AG04449 (cell line): ENCODE measurements around the gene SMYD3.

Source experiments
- CTCF ChIA-PET: fragments of 350-600 bp; formaldehyde crosslinking; extraction: SDS; loops from one replicate; lab custom pipeline; 2021; ENCODE audit warnings: antibody characterized with exemption; lab: Yijun Ruan, JAX
- POLR2A ChIA-PET: fragments of 400-600, 350-600 bp; formaldehyde crosslinking; extraction: SDS; loops from one replicate; lab custom pipeline; 2020; ENCODE audit warnings: antibody characterized with exemption, inconsistent platforms; lab: Yijun Ruan, JAX
- DNase-seq: peaks from one replicate; pipeline ENCODE4 v3.0.0-alpha.2; 2010; ENCODE audit warnings: low read depth, low spot score
- H3K4me3 ChIP-seq: 2 replicates; pipeline ENCODE4 v1.5.1; 2011; ENCODE audit warnings: low read depth, mild to moderate bottlenecking, control low read depth, low read length
- TF ChIP-seq, protein P1 (sequence below): IDR thresholded peaks from one replicate; pipeline ENCODE4 v1.5.1; 2011; ENCODE audit warnings: mild to moderate bottlenecking, moderate library complexity, low read length, control low read depth, inconsistent platforms; ENCODE audit not compliant: insufficient read depth; ENCODE audit errors: missing control alignments

Gene SMYD3

DNA sequence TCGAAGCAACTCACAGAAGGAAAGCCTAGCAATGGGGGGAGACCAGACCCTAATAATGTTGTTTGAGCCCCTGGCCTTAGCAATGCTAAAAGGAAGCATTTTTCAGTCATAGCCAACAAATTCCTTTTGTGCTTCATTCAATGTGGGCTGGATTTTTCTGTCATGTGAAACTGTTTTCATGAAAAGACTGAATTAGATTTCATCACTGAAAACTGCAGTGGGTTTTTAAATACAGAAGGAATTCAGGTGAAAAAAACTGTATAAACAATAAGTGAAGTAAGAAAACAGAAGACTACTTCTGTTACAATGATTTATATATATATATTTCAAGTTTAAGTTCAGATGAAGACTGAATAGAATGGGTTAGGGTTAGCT lies 204.8 kb downstream of the SMYD3 start:
- ChIA-PET CTCF (interaction anchor here (1.1 to 1.2 kb wide), 2 partner anchors 8 to 15 kb away, joined by 3 to 4 read pairs; no protein-coding TSS in a partner anchor), POLR2A (no interaction called here)
- H3K4me3 ChIP-seq, result no peak overlapping the region
- DNase-seq, result no peak
- TF ChIP-seq, protein P1, sequence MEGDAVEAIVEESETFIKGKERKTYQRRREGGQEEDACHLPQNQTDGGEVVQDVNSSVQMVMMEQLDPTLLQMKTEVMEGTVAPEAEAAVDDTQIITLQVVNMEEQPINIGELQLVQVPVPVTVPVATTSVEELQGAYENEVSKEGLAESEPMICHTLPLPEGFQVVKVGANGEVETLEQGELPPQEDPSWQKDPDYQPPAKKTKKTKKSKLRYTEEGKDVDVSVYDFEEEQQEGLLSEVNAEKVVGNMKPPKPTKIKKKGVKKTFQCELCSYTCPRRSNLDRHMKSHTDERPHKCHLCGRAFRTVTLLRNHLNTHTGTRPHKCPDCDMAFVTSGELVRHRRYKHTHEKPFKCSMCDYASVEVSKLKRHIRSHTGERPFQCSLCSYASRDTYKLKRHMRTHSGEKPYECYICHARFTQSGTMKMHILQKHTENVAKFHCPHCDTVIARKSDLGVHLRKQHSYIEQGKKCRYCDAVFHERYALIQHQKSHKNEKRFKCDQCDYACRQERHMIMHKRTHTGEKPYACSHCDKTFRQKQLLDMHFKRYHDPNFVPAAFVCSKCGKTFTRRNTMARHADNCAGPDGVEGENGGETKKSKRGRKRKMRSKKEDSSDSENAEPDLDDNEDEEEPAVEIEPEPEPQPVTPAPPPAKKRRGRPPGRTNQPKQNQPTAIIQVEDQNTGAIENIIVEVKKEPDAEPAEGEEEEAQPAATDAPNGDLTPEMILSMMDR, result no peak

DNA sequence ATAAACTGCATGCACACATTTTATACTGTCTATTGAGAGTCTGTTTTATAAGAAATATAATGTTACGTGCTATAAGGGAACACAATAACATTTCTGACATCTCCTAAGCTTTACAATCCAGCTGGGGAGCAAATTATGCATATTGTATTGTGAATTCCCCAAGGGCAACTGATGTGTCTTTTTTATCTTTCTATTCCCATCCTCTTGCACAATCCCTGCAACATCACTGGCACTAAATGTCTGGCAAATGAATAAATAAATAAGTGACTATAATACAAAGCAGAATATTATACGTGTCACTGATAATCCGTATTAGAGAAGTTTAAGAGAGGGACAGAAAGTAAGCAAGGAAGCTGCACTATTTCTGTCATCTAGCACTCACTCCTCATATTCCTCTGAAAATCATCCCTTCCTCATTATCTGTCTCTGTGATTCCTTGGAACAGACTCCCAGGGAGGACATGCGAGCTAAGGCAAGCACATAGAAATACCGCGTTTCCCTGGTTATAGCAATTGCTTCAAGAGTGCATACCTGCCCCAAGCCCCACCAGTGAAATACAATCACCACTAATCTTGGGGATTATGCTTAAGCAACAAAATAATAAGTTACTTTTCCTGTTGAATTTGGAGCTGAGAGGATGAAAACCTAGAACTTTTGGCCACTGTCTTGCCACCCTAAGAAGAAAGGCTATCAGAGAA lies 205.4 kb downstream of the SMYD3 start:
- TF ChIP-seq, protein P1, result no peak

DNA sequence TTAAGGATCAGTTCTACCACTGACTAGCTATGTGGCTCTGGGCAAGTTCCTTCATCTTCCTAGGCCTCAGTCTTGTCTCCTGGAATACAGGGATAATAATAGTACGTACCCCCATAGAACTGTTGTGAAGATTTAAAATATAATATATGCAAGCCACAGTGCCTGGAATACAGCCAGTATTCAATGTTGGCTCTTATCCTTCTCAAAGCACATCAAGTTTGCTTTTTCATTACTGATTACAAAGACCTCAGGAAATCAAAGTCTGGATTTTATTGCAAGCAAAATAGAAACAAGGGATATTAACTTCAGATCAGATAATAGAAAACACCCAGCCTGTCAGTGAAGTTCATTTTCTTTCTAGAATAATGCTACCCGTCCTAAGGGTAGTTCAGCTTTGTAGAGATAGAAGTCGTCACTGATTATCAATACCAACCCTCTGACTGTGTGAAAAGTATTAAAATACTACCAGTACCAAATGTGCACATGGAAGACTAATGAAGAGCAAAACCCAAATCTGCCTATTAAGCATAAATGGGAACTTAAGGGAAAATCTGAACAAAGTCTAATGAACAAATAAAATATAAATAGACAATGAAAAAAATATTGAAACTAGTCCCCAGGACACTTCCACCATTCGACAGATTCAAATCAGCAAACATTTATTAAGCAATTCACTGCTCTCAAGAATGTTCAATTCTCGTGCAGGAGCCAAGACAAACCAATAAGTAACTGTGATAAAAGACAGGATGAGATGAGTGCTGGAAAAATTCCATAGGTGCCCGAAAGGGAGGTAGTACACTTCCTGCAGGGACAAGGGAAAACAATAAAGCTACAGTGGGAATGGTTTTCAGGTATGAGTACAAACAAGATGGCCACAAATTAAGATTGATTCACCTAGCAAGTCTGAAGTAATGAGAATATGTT lies 206.2 kb downstream of the SMYD3 start:
- DNase-seq, result no peak
- no peak overlapping the region for H3K4me3 ChIP-seq
- ChIA-PET POLR2A (no interaction called here), CTCF (no interaction called here)
- TF ChIP-seq, protein P1, result no peak

More for the DNA sequence above, 205.4 kb downstream of the SMYD3 start:
- CTCF ChIA-PET, result no interaction called here
- DNase-seq, result no peak
- no peak overlapping the region for H3K4me3 ChIP-seq
- POLR2A ChIA-PET, result no interaction called here

DNA sequence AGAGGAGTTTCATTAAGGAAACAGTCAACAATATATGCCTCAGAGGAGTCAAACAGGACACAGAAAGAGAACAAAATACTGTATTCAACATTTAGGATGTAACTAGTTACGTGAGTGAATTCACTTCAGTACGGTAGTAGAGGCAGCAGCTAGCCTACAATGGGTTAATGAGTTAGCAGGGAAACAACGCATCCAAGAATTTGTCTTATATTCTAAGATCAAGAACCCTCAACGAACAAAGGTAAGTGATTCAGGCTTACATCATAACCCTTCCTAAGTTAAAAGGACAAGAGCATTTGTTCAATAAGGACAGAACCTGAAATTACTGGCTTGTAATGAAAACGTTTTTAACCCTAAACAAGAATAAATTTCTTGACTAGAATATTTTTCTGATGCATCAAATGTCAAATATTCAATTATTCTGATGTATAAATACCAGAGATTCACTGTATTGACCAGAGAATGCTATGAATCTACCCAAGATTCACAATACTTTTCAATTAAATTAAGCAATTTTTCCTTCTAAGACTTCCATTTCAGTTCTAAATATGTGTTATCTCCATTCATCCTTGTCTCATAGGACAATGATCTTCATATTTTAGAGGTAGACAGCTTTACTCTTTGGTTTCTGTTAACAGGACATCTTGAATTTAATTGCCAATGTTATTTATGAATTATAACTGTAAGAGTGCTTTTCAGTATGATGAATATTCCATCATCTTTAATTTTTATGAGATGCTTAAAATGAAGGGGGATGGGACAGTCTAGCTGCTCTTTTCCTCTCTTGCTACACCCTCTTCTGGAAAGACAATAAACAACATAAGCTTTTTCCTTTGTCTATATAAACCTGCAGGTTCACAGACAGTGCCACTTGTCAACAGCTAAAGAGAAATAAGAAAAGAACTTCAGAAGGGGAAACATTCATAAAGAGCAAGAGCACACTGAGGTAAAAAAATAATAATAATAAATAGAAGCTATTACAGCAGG lies 209.5 kb downstream of the SMYD3 start:
- no peak for DNase-seq
- CTCF ChIA-PET, result interaction anchor here (0.5 to 1.7 kb wide), 3 partner anchors 9 to 28 kb away, joined by 3 to 4 read pairs (median 4); no protein-coding TSS in a partner anchor
- POLR2A ChIA-PET, result no interaction called here

DNA sequence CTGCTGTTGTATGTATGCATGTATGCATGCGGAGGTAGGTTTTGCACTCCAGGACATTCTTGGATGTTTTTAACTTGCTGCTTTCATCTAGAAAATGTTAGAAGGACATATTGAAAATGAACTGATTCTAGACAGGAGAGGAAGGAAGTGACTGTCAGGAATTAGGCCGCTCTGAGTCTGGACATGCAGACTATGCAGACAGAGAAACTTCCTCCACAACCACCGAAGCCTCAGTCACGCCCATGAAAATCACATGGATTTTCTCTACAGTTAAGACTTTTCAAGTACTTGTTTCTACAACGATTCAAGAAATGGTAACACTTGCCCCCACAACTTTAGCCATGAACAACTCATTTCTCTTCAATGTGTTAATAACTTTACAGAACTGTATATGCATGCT lies 211.1 kb downstream of the SMYD3 start:
- ChIA-PET POLR2A (no interaction called here), CTCF (no interaction called here)
- no peak overlapping the region for H3K4me3 ChIP-seq
- DNase-seq, result no peak
- TF ChIP-seq, protein P1, result no peak

More for the DNA sequence above, 209.5 kb downstream of the SMYD3 start:
- TF ChIP-seq, protein P1, result no peak
- H3K4me3 ChIP-seq, result no peak overlapping the region
